ENCODE data around the gene MAPRE3.

- TF ChIP-seq CTCF (IDR thresholded peaks at IDR 0.05; ENCODE audit: insufficient read depth, low read length, poor library complexity, severe bottlenecking) (no peak), EZH2phosphoT487 (conservative IDR thresholded peaks at IDR 0.05; ENCODE audit: low read length) (no peak)
Measured at GRCh38 chr2:26974352-26974751, 3.9 kb downstream of the MAPRE3 start.
